Mesothelial cell of epicardium (in vitro differentiated cells): ENCODE measurements around the gene MAP3K5. TPM values are rescaled to one million over a fixed set of nuclear protein-coding genes. Genes with fewer than 3 reads are reported as not detected.

Experiments used
- DNase-seq, 2 experiments: peaks; one replicate each; pipeline ENCODE4 v3.0.0; 2021; ENCODE audit warnings: low spot score in 2 of 2; ENCODE audit not compliant: unreplicated experiment in 2 of 2
- H3K27ac Mint-ChIP-seq: 2 replicates; pipeline ENCODE4 v1.8.0; 2021; ENCODE audit warnings: mixed read lengths
- H3K27me3 Mint-ChIP-seq: 2 replicates; pipeline ENCODE4 v1.8.0; 2021; ENCODE audit warnings: low read depth, mixed read lengths
- H3K36me3 Mint-ChIP-seq: 2 replicates; pipeline ENCODE4 v1.8.0; 2021; ENCODE audit warnings: mixed read lengths
- H3K4me1 Mint-ChIP-seq: 2 replicates; pipeline ENCODE4 v1.8.0; 2021; ENCODE audit warnings: mixed read lengths
- H3K4me3 Mint-ChIP-seq: 2 replicates; pipeline ENCODE4 v1.8.0; 2021; ENCODE audit warnings: mild to moderate bottlenecking, moderate library complexity, mixed read lengths
- H3K9me3 Mint-ChIP-seq: 2 replicates; pipeline ENCODE4 v1.8.0; 2021; ENCODE audit warnings: mixed read lengths
- CTCF ChIP-seq: fragments of 200-600 bp; sonication (generic); IDR thresholded peaks from one replicate; pipeline ENCODE4 v1.5.0; 2021; ENCODE audit warnings: antibody characterized with exemption; ENCODE audit not compliant: unreplicated experiment
- total RNA-seq: library from RNA; stranded (reverse); gene quantifications from 3 replicates; pipeline ENCODE4 v1.2.1, GENCODE V29; 2021

The MAP3K5 gene
- total RNA-seq, 1 donor from 2014 or later = 8.9 TPM

DNA sequence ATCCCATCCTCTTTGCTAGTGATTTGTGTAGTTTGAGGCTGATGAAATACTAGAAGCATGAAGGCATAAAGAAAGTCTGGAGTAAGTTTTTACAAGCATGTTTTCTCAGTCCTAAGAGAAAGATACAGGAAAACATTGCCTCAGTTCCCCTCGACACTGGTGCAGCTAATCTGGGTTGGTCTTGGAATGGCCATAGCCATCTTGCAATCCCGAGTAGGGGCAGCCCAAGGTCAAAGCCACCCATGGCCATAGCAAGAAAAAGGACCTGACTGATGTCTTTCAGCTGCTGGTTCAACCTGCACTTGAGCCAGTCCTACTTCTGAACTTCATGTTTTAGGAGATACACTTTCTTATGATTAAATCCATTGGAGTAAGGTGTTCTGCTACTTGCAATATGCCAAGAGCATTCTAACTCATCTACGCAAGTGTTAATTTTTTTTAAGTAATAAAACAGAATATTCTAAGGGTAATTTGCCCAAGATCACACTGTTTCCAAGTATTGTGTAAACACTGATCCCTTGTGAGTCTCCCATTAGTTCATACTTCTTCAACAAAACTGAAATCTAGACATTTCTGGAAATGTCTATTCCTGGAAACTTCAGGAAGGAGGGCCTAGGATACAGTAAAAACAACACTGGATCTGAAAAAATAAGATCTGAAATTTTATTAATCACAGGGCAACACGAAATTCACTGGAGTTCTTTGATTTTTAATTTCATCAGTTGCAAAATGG lies 108.9 kb downstream of the MAP3K5 start:
- peaks cover 21% of the 10 kb centered on the region for H3K4me1 Mint-ChIP-seq
- no peaks in the 10 kb centered on the region for H3K27me3 Mint-ChIP-seq
- H3K27ac Mint-ChIP-seq = no peak overlapping the region
- no peak overlapping the region for H3K4me3 Mint-ChIP-seq
- no peak for DNase-seq
- H3K36me3 Mint-ChIP-seq = peaks cover 10% of the 10 kb centered on the region
- H3K9me3 Mint-ChIP-seq = peaks cover 14% of the 10 kb centered on the region
- no peak for TF ChIP-seq CTCF

GRCh38 chr6:136682292-136682691 lies 110.0 kb downstream of the MAP3K5 start:
- H3K4me1 Mint-ChIP-seq = peaks cover 30% of the 10 kb centered on the region
- DNase-seq = no peak
- H3K27ac Mint-ChIP-seq = peak overlapping the region; percentile 4
- no peak for TF ChIP-seq CTCF
- no peak overlapping the region for H3K4me3 Mint-ChIP-seq
- peaks cover 10% of the 10 kb centered on the region for H3K9me3 Mint-ChIP-seq
- H3K36me3 Mint-ChIP-seq = peaks cover 5% of the 10 kb centered on the region
- H3K27me3 Mint-ChIP-seq = no peaks in the 10 kb centered on the region

DNA sequence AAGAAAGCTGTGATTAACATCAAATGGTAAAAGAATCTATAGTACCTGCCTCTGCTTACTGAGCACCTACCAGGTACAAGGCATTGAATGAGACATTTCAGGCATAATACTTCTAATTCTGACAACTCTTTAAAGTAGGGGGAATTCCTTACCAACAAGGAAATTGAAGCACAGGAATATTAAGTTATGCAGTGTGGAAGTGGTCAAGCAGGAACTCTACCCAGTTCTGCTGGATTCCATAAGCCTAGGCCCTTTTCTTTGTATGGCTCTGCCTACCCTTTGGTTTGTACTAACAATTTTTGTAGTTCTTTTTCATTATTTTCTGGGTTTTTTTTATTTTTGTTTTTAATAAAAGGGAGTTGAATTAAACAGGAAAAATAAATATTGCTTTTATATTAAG lies 114.5 kb downstream of the MAP3K5 start:
- Mint-ChIP-seq H3K9me3 (peaks cover 14% of the 10 kb centered on the region), H3K4me1 (peaks cover 37% of the 10 kb centered on the region), H3K36me3 (peaks cover 12% of the 10 kb centered on the region), H3K27me3 (no peaks in the 10 kb centered on the region), H3K4me3 (peak overlapping the region; percentile 8), H3K27ac (peak overlapping the region; percentile 94)
- no peak for DNase-seq
- TF ChIP-seq CTCF = no peak

- Mint-ChIP-seq H3K36me3 (peaks cover 13% of the 10 kb centered on the region), H3K4me3 (peak overlapping the region; percentile 8), H3K27me3 (no peaks in the 10 kb centered on the region), H3K27ac (peak overlapping the region; percentile 94), H3K4me1 (peaks cover 37% of the 10 kb centered on the region), H3K9me3 (peaks cover 15% of the 10 kb centered on the region)
- no peak for DNase-seq
- TF ChIP-seq CTCF = no peak
Observed at GRCh38 chr6:136677344-136677743, 114.9 kb downstream of the MAP3K5 start.

- Mint-ChIP-seq H3K9me3 (peaks cover 20% of the 10 kb centered on the region), H3K4me1 (peaks cover 36% of the 10 kb centered on the region), H3K36me3 (peaks cover 15% of the 10 kb centered on the region), H3K27ac (peak overlapping the region; percentile 6), H3K4me3 (no peak overlapping the region), H3K27me3 (no peaks in the 10 kb centered on the region)
- no peak for DNase-seq
- TF ChIP-seq CTCF = no peak
Observed at GRCh38 chr6:136676075-136676474, 116.2 kb downstream of the MAP3K5 start.
